ENCODE data around the gene LDLRAD3. TPM values are rescaled to one million over a fixed set of nuclear protein-coding genes. Genes with fewer than 3 reads are reported as not detected.
"Not testable (repeated sequence)": the region's sequence is repeated elsewhere in the genome, so short reads cannot be mapped to it uniquely, and the experiment has no call there.

The LDLRAD3 gene
- polyA plus RNA-seq, 1 donor, result 26.6 TPM

GRCh38 chr11:35995681-35996271 is 51.9 kb downstream of the LDLRAD3 start:
- no peak for DNase-seq

GRCh38 chr11:35997902-35998520 is 54.1 kb downstream of the LDLRAD3 start:
- no peak for DNase-seq

GRCh38 chr11:35998634-35999033 is 54.8 kb downstream of the LDLRAD3 start:
- DNase-seq, result no peak

GRCh38 chr11:36000616-36001190 is 56.8 kb downstream of the LDLRAD3 start:
- no peak for DNase-seq

GRCh38 chr11:36002196-36002595 is 58.3 kb downstream of the LDLRAD3 start:
- DNase-seq, result no peak

GRCh38 chr11:36002796-36003195 is 58.9 kb downstream of the LDLRAD3 start:
- DNase-seq, result no peak

GRCh38 chr11:36006556-36006955 is 62.7 kb downstream of the LDLRAD3 start:
- DNase-seq, result no peak

GRCh38 chr11:36007127-36007655 is 63.3 kb downstream of the LDLRAD3 start:
- DNase-seq, result no peak

- no peak for DNase-seq
Measured at GRCh38 chr11:36008584-36008983, 64.7 kb downstream of the LDLRAD3 start.

GRCh38 chr11:36009473-36009872 is 65.6 kb downstream of the LDLRAD3 start:
- DNase-seq, result no peak

GRCh38 chr11:36010010-36010740 is 66.3 kb downstream of the LDLRAD3 start:
- peak; percentile 69 for DNase-seq

- no peak for DNase-seq
Measured at GRCh38 chr11:36011574-36011973, 67.7 kb downstream of the LDLRAD3 start.

GRCh38 chr11:36012455-36012854 is 68.6 kb downstream of the LDLRAD3 start:
- peak; percentile 60 for DNase-seq

- no peak for DNase-seq
Measured at GRCh38 chr11:36012979-36013378, 69.1 kb downstream of the LDLRAD3 start.

GRCh38 chr11:36013446-36013845 is 69.6 kb downstream of the LDLRAD3 start:
- not testable (repeated sequence) for DNase-seq

- DNase-seq, result no peak
Measured at GRCh38 chr11:36013950-36014897, 70.4 kb downstream of the LDLRAD3 start.

- peak; percentile 53 for DNase-seq
Measured at GRCh38 chr11:36014898-36015665, 71.2 kb downstream of the LDLRAD3 start.

GRCh38 chr11:36015799-36016198 is 71.9 kb downstream of the LDLRAD3 start:
- DNase-seq, result peak; percentile 88

- no peak for DNase-seq
Measured at GRCh38 chr11:36016263-36016662, 72.4 kb downstream of the LDLRAD3 start.

GRCh38 chr11:36016709-36017108 is 72.8 kb downstream of the LDLRAD3 start:
- DNase-seq, result no peak

GRCh38 chr11:36019005-36019596 is 75.2 kb downstream of the LDLRAD3 start:
- DNase-seq, result no peak

All from hindlimb muscle (tissue), 1 donor.